Panc1 (cell line): ENCODE measurements around the gene CHI3L1. TPM values are rescaled to one million over a fixed set of nuclear protein-coding genes. Genes with fewer than 3 reads are reported as not detected.

ENCODE experiments used
- ATAC-seq: fragments of 200-7000 bp; cut with Tn5 transposase; 2 replicates; pipeline ENCODE4 v1.9.1; 2020; ENCODE audit warnings: mild to moderate bottlenecking, moderate library complexity
- BruUV-seq: library from RNA; stranded (reverse); fragments of 400-500 nt; replicated peaks from 2 replicates; lab custom pipeline; 2021; lab: Mats Ljungman, UMichigan
- CTCF ChIA-PET: fragments of 300-600 bp; sonication (Branson Sonifier 250); formaldehyde crosslinking; loops from one replicate; lab custom pipeline; 2022; ENCODE audit warnings: antibody characterized with exemption; lab: Charles Lee
- POLR2A ChIA-PET: fragments of 300-600 bp; sonication (Branson Sonifier 250); formaldehyde crosslinking; loops from one replicate; lab custom pipeline; 2022; ENCODE audit warnings: antibody characterized with exemption; lab: Charles Lee
- DNase-seq: peaks from one replicate; pipeline ENCODE4 v3.0.0-alpha.2; 2010; ENCODE audit warnings: low read depth, low spot score
- H3K27ac ChIP-seq: 2 replicates; pipeline ENCODE4 v1.5.1; 2011; ENCODE audit warnings: mild to moderate bottlenecking, low read length, inconsistent platforms
- H3K27me3 ChIP-seq: fragments of 200-500 bp; sonication (Bioruptor generic); 2 replicates; pipeline ENCODE4 v1.6.0; 2014; ENCODE audit warnings: low read length, inconsistent platforms; ENCODE audit not compliant: control insufficient read depth, insufficient read depth
- H3K36me3 ChIP-seq: fragments of 200-500 bp; sonication (Bioruptor generic); 2 replicates; pipeline ENCODE4 v1.5.1; 2014; ENCODE audit warnings: inconsistent platforms, mild to moderate bottlenecking, low read length, moderate library complexity; ENCODE audit not compliant: control insufficient read depth, insufficient read depth
- H3K4me1 ChIP-seq: 2 replicates; pipeline ENCODE4 v1.5.1; 2011; ENCODE audit warnings: inconsistent platforms, mild to moderate bottlenecking, low read length, moderate library complexity; ENCODE audit not compliant: control insufficient read depth, insufficient read depth
- H3K4me3 ChIP-seq, 2 experiments: 2 replicates each; pipeline ENCODE4 v1.5.1; 2011 to 2012; ENCODE audit warnings: low read depth in 2 of 2, low read length in 2 of 2, mild to moderate bottlenecking in 2 of 2, inconsistent platforms in 1 of 2, moderate library complexity in 1 of 2
- H3K9me3 ChIP-seq: fragments of 200-500 bp; sonication (Bioruptor generic); 2 replicates; pipeline ENCODE4 v1.5.1; 2014; ENCODE audit warnings: low read depth, mild to moderate bottlenecking, inconsistent platforms, low read length, moderate library complexity; ENCODE audit not compliant: control insufficient read depth, insufficient read depth
- CTCF ChIP-seq: fragments of 450-650 bp; IDR thresholded peaks from 2 replicates; pipeline ENCODE4 v1.5.1; 2017; ENCODE audit warnings: mild to moderate bottlenecking
- POLR2AphosphoS5 ChIP-seq: IDR thresholded peaks from 2 replicates; pipeline ENCODE4 v1.6.1; 2012; ENCODE audit warnings: mild to moderate bottlenecking, low read depth, low read length, moderate library complexity
- REST ChIP-seq, 2 experiments: IDR thresholded peaks; 2 replicates each; pipeline ENCODE4 v1.6.1; 2011 to 2012; ENCODE audit warnings: low read depth in 2 of 2, control low read depth in 1 of 2, low read length in 1 of 2, mild to moderate bottlenecking in 1 of 2, moderate library complexity in 1 of 2; ENCODE audit not compliant: insufficient read depth in 1 of 2
- SIN3A ChIP-seq: IDR thresholded peaks from 2 replicates; pipeline ENCODE4 v1.6.1; 2012; ENCODE audit warnings: low read depth, mild to moderate bottlenecking, low read length, moderate library complexity, borderline replicate concordance; ENCODE audit not compliant: insufficient read depth
- TCF7L2 ChIP-seq: IDR thresholded peaks from 2 replicates; pipeline ENCODE4 v1.6.1; 2011; ENCODE audit warnings: mild to moderate bottlenecking, low read depth, low read length, inconsistent platforms
- in situ Hi-C: cut with HindIII; loops from 2 replicates; pipeline ENCODE4 v1.10.0; 2016; ENCODE audit warnings: low sequenced_read_pairs, low pct_unique_long_range_greater_than_20kb
- intact Hi-C: fragments of 100-400 bp; cut with micrococcal nuclease; formaldehyde crosslinking; loops from one replicate; pipeline ENCODE4 v1.10.0; 2022; ENCODE audit not compliant: unreplicated experiment
- total RNA-seq: library from RNA; stranded (reverse); gene quantifications from one replicate; pipeline ENCODE4 v1.2.1, GENCODE V29; 2021; ENCODE audit not compliant: unreplicated experiment

The CHI3L1 gene
- total RNA-seq, 1 experiment from 2014 or later: 0.10 TPM

GRCh38 chr1:203162403-203162802 lies 24.1 kb downstream of the CHI3L1 start:
- H3K4me3 ChIP-seq: no peak overlapping the region
- ATAC-seq: no peak
- H3K4me1 ChIP-seq: no peaks in the 10 kb centered on the region
- intact Hi-C loops: no loop called here
- no peaks in the 10 kb centered on the region for H3K27me3 ChIP-seq
- TF ChIP-seq REST (IDR thresholded peaks at IDR 0.05; ENCODE audit: insufficient read depth in 1 of 2, low read depth in 2 of 2, low read length in 1 of 2) (no peak), POLR2AphosphoS5 (no peak), TCF7L2 (no peak), SIN3A (no peak), CTCF (no peak)
- no TSS peak for BruUV-seq
- no peak for DNase-seq
- H3K27ac ChIP-seq: no peak overlapping the region
- H3K9me3 ChIP-seq: no peaks in the 10 kb centered on the region
- no peaks in the 10 kb centered on the region for H3K36me3 ChIP-seq
- ChIA-PET CTCF (no interaction called here), POLR2A (interaction anchor here (0.6 kb wide), 1 partner anchor 93 kb away, joined by 4 read pairs; no protein-coding TSS in a partner anchor)
- in situ Hi-C loops: no loop called here

- Histone ChIP-seq H3K9me3 (no peaks in the 10 kb centered on the region), H3K36me3 (no peaks in the 10 kb centered on the region), H3K4me1 (no peaks in the 10 kb centered on the region), H3K4me3 (no peak overlapping the region), H3K27ac (no peak overlapping the region), H3K27me3 (no peaks in the 10 kb centered on the region)
- intact Hi-C loops: no loop called here
- DNase-seq: no peak
- ChIA-PET CTCF (interaction anchor here (0.5 kb wide), 1 partner anchor 169 kb away, joined by 3 read pairs; no protein-coding TSS in a partner anchor), POLR2A (interaction anchor here (0.6 kb wide), 1 partner anchor 93 kb away, joined by 4 read pairs; no protein-coding TSS in a partner anchor)
- no TSS peak for BruUV-seq
- in situ Hi-C loops: no loop called here
- TF ChIP-seq REST (IDR thresholded peaks at IDR 0.05; ENCODE audit: insufficient read depth in 1 of 2, low read depth in 2 of 2, low read length in 1 of 2) (no peak), TCF7L2 (no peak), CTCF (no peak), SIN3A (no peak), POLR2AphosphoS5 (no peak)
- no peak for ATAC-seq
These were observed 24.8 kb downstream of the CHI3L1 start for GRCh38 chr1:203161703-203162102.
